ENCODE data around the gene SLC39A2.
"Not testable (repeated sequence)": the region's sequence is repeated elsewhere in the genome, so short reads cannot be mapped to it uniquely, and the experiment has no call there.

SLC39A2 gene, protein sequence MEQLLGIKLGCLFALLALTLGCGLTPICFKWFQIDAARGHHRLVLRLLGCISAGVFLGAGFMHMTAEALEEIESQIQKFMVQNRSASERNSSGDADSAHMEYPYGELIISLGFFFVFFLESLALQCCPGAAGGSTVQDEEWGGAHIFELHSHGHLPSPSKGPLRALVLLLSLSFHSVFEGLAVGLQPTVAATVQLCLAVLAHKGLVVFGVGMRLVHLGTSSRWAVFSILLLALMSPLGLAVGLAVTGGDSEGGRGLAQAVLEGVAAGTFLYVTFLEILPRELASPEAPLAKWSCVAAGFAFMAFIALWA

DNA sequence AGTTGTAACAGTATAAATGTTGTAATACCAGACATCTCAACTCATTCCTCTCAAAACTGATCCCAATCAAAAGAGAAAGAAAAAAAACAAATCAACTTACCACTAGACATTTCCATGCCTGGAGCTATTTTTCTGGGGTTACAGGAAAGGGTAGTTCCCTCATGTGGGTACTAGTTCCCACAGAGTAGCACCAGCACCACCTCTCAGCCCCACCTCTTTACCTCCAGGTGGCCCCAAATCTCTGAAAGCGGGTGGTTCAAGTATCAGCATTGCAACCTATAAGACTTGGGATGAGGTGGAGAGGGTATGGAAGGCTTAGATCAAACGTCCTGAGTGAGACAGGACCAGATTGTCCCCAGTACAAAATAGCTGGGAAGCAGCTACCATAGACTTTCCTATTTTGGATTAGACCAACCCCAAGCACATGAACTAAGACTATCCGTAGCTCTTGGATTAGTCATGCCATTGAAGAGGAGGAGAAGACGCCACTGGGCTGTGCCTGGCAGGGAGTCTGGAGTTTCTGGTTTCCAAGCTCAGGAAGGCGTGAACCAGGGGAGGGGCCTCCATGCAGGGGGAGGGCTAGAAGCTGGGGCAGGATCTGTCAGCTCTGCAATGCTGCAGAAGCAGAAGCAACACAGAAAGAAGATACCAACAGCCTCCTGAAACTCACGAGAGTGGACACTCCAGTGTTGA lies at the start of gene SLC39A2:
Gene SLC39A2, plus strand, starts transcription at position 620 of the 693 bp plus-strand sequence. CDS start 154 bp downstream, outside the sequence.
- DNase-seq, result no peak

DNA sequence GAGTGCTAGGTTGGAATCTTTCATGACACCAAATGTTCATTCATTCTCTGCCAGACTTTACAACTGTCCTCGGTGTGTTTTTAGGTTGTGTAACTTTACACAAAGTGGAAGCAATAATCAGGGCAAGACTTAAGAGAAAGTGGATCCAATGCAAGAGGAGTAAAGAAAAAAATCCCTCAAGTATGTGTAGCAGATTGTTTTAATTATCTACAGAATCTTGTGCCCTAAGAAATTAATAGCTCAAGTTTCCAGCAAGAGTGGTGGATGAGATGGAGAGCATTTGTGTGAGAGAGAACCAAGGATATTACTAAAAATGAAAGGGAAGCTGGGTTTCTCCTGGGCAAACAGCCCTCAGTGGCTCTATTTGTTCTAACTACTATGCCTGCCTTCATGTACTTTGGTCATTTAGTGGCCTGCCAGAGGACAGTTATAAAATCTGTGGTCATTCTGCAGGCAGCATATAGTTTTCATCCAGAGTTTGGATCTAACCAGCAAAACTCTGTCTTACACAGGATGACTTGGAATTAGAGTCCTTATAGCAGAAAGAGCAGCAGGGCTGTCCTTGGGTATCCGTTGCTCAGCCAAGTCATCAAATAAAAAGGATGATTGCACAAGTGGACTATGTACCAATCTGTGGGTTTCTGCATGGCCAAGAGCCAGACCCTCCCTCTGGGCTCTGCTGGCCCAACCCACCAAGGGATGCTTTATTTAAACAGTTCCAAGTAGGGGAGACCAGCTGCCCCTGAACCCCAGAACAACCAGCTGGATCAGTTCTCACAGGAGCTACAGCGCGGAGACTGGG lies 44.2 kb upstream of the SLC39A2 start, which contains the start of gene RNASE2:
Gene RNASE2, plus strand, starts transcription at position 752 of the 802 bp plus-strand sequence. CDS start 285 bp downstream, outside the sequence.
- not testable (repeated sequence) for DNase-seq

DNA sequence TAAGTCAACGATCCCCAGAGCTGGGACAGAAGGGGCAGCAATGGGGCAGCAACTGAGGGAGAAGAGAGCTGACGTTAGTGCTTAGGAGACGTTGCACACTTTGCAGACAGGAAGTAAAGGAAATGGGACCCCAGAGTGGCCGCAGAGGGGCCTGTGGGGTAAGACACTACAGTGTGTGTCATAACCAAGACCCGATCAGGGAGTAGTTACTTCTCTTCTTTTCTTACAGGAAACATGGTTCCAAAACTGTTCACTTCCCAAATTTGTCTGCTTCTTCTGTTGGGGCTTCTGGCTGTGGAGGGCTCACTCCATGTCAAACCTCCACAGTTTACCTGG lies 43.6 kb upstream of the SLC39A2 start:
- not testable (repeated sequence) for DNase-seq

DNA sequence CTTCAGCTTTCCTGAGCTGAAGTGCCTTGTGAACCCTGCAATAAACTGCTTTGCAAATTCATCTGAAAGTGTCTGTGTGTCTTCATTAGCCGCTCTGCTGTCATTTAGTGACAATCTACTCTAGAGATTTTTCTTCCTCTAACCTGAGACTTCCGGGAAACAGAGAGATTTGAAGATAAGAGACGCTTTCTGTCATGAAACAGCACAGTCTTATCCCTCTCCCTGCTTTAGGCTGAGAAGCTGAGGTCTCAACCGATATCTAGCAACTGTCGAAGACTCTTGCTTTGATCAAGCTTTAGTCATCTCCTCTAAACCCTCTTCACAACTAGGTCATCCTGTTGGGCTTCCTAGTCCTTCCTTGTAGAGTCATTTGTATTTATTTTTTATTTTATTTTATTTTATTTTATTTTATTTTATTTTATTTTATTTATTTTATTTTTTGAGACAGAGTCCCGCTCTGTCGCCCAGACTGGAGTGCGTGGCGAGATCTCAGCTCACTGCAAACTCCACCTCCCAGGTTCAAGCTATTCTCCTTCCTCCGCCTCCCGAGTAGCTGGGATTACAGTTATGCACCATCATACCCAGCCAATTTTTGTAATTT lies 42.6 kb upstream of the SLC39A2 start:
- no peak for DNase-seq

DNA sequence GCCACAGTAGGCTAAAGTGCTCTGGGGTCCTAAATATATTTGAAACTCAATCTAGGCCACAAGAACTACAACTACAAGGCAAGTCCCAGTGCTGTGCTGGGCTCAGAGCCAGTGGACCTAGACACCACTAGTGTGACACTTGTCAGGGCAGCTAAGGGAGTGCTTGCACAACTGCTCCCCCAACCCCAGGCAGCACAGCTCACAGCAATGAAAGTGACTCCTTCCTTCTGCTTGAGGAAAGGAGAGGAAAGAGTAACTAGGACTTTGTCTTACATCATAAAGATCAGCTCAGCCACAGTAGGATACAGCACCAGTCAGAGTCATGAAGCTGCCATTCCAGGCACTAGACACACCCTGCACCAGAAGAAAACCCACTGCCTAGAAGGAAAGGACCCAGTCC lies 40.1 kb upstream of the SLC39A2 start:
- not testable (repeated sequence) for DNase-seq

DNA sequence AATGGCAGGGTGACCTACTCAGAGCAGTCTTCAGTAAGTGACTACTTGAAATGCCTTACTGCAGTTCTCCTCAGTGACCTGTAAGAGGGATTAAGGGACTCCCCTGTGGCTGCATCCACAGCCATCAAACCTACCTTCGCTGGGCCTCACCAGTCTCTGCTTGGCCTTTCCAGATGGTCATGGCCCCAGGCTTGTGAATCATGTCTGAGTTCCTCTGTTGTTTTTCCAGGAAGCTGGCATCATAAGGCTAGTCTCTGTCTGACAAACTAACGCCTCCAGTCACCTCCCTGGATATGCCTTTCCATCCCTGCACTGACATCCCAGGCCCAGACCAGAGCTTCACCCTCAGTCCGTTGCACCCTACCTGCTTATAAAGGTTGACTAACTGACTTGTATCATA lies 29.8 kb upstream of the SLC39A2 start:
- no peak for DNase-seq

DNA sequence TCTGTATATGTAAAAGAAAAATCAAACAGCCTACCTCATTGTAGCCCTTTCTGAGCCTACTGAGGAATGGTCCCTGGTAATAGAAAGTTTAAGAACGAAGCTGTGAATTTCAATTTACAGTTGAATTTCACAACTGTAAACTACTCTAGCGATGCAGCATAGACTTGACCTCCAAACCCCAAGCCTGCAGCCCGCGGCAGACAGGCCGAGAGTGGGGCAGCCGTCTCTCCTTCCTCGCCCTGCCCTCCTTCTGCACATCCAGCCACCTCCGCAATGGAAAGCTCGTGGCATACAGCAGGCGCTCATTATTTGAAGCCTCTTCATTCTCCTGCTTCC lies 28.5 kb upstream of the SLC39A2 start:
- no peak for DNase-seq

DNA sequence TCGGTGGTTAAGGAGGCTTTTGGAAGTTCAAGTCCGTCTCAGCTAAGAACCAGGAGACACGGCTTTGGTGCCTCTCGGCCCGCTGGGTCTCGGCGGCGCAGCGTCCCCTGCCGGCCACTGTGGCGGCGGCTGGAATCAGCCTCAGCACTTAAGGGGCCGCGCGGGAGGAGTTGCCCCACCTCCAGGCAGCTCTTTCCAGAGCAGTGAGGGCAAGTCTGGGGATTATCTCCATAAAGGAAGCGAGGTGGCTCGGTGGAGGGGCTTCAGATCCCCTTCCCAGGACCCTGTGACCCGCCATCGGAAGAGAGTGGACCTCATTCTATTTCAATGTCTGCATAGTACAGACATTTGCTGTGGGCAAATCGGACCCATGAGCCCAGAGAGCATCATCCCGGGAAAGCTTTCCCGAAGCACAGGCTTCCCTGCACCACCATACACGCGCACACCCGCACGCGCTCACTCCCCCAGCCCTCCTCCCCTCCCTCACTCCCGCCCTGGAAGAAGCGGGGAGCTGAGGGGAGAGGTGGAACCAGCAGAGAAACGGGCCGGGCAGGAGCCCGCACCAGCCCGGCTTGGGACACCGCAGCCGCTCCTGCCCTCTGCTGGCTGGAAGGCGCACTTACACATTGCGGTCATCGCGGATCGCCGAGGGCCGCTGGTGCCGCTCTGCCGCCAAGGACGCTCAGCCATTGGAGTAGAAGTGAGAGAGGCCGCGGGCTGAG lies 27.9 kb upstream of the SLC39A2 start:
- peak; percentile 91 for DNase-seq

DNA sequence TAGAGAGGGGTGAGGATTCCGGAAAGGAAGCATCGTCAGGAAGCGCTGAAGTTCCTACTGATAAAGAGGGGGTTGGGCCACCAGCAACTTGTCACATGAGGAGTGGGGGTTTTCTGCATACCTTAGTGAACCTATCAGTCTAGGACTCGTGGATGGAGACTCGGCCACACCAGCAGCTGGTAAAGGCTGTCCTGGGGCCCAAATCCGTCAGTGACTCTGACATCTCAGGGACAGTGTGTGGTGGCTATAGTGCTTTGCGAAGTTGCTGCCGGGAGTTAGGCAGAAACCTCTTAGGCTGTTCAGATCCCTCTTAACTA lies 27.4 kb upstream of the SLC39A2 start:
- DNase-seq, result no peak

DNA sequence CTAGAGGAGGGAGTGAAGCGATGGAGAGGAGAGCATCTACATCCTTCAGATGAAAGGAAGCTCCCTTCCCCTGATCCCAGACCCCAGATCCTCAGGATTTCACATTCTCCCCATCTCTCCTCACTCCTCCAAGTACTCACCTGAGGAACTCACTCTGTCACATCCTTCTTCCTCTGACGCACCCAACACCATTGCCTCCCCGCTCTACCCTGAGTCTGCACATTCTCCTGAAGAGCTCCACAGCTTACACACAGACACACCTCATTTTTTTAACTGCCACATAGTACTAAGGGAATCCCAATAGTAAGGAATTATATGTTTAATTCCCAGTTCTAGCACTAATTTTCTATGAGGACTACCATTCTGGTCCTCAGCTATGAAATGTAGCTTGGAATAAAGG lies 25.6 kb upstream of the SLC39A2 start:
- no peak for DNase-seq

DNA sequence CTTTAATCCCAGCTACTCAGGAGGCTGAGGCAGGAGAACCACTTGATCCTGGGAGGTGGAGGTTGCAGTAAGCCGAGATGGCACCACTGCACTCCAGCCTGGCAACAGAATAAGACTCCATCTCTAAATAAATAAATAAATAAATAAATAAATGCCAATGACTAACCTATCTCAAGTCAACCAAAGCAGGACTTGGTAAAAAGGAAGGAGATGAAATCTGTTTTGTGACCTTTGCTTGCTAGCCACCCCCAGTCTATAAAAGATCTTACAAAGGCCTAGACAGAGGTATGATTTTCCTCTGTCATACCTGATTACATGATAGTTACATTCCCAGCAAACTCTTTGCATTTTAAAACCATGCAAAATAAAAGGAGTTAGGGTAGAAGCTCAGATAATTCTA lies 22.8 kb upstream of the SLC39A2 start:
- no peak for DNase-seq

DNA sequence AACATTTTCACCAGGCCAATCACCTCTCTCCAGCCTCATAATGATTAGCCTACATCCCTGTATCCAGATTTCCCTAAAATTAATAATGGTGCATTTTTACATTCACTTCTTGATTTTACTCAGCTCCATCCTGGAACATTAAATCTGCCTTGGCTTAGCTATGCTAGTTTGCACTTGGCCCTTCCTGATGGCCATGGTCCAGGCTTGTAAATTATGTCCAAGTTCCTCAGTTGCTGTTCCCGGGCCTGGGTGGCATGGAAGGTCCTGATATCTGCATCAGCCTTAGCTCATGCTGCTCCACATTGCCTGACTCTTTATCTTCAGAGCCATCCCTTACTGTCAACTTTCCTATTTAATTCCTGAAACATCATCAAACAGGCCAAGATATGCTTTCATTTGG lies 20.4 kb upstream of the SLC39A2 start:
- no peak for DNase-seq

DNA sequence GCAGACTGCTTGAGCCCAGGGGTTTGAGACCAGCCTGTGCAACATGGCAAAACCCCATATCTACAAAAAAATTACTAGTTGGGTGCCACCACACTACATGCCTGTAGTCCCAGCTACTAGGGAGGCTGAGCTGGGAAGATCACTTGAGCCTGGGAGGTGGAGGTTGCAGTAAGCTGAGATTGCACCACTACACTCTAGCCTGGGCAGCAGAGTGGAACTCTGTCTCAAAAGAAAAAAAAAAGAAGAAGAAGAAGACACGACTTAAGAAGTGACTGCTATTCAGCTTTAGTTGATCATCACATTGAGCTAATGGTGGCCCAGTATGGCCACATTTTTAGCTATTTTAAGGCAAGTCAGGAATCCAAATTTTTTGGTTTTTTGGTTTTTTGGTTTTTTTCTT lies 18.2 kb upstream of the SLC39A2 start:
- no peak for DNase-seq

DNA sequence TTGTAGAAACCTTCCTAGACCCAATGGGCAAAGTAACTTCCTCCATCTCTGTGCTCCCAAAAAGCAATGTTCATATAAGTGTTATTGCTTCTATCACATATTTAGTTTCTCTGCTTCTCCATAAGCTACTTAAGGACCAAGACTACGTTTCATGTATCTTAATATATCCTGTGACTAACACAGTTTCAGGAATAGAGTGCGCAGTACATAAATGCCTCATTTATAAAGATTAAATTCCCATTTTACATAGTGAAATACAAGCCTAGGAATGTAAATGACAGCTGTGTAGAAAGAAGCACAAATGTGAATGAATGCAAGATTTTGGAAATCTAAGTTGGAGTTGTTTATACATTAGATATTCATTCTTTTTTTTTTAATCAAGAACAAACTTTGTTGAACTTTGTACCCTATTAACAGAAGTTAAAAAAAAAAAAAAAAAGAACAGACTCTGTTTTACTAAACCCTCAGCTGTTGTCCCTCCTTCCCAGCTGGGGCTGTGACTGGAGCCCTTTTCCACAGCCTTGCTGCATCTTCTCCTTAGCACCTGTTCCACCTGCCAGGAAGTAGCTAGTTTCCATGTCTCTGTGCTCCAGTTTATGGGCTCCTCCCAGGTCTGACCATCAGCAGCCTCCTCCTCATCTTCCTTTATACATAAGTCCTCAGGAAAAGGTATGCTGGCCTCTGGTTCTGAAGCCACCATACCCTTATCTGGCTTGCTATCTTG lies 16.3 kb upstream of the SLC39A2 start:
- DNase-seq, result no peak

DNA sequence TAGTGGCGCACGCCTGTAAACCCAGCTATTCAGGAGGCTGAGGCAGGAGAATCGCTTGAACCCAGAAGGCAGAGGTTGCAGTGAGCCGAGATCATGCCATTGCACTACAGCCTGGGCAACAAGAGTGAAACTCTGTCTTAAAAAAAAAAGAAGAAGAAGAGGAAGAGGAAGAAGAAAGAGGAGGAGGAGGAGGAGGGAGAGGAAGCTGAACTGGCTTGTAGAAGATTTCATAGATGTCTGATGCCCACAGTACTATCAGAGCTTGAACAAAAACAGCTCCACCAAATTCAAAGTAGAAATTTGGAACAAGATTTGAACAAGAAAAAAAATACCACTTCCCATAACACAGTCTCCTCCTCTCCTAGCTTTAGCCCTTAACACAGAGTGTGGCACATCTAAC lies 13.4 kb upstream of the SLC39A2 start:
- not testable (repeated sequence) for DNase-seq

DNA sequence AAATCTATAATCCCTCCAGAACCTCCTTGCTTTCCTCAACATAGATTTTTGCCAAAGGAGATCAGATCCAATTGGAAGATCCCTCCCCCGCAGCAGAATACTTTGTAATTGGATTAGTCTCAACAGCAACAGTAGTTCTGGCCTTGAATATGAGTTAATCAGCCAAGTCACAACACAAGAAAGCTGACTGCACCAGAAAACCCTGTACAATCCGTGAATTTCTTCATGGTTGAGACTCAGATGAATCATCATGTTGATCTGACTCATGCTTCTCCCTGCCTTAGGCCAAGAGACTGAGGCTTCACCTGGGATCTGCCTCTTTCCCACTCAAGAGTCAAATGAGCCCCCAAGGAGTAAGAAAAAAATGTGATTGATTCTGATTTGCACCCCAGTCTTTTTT lies 12.3 kb upstream of the SLC39A2 start:
- peak; percentile 14 for DNase-seq

DNA sequence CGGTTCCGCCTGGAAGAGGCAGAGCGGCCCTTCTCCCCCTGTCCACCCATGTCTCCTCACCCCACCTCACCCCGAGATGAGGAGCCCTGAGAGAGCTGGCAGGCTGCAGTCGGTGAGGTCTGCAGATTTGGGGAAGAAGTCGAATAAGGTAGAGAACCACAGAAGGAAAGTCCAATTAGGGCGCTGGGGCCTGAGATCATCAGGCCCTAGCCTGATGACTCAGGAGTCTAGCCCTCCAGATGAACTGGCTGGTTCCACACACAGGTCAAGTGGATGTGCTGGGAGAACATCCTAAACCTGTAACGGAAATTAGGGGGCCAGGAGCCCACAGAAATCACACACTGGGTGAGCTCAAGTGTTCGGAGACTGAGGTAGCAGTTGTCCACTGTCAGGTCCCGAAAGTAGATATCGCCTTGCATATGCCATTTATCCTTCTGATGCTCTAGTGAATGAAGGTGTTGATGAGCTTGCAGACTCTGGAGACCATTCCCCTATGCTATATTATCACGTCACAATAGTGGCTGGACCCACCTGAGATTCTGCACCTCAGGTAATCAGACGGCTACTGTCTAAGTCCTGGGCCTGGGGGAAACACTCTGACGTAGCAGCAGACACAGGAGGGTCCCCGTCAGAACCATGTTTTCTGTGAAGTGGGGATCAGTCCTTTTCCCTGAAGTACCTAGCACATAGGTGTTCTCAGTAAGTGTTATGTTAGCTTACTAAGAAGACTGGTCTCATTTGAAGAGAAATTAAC lies 10.2 kb upstream of the SLC39A2 start:
- no peak for DNase-seq

DNA sequence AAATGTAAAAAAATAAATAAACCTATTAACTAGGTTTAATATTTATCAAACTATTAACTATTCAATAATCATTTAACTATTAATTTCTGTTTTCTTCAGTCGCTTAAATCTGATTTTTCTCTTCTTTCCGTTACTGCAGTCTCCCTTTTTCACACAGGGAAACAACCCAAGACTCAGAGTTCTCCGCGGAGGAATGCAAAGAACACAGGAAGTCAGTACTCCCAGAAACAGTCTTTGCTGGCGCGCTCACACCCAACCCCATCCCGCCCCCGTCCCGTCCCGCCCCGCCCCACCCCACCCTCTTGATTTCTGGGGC lies 9.7 kb upstream of the SLC39A2 start:
- DNase-seq, result no peak

DNA sequence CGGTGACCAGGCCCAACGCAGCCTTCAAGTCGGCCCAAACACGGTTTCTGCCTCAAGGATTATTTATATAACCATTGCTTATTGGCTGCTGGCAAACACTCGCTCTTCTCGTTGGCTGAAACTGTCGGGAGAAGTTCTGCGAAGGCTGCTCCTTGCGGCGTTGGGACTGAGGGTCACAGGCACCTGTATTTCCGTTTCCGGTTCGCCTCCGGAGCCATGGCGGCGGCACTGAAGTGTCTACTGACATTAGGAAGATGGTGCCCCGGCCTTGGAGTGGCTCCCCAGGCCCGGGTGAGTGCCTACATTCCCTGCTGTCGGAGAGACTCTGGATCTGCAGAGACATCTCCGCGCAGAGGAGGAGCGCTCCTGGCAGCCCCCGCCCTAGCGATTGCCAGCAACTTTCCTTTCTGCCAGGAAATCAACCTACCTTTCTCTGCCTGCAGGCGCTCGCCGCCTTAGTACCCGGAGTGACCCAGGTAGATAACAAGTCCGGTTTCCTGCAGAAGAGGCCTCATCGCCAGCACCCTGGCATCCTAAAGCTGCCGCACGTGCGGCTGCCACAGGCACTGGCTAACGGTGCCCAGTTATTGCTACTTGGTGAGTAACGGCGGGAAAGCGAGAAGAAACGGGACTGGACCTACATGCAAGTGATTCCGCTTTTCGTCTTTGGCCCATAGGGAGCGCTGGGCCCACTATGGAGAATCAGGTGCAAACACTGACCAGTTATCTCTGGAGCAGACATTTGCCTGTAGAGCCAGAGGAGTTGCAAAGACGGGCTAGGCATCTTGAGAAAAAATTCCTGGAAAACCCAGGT lies 9.1 kb upstream of the SLC39A2 start, which contains the start of gene METTL17:
Gene METTL17, plus strand, starts transcription at position 194 of the 814 bp plus-strand sequence. Its CDS starts 23 bp downstream, at position 217.
- DNase-seq, result peak; percentile 97

DNA sequence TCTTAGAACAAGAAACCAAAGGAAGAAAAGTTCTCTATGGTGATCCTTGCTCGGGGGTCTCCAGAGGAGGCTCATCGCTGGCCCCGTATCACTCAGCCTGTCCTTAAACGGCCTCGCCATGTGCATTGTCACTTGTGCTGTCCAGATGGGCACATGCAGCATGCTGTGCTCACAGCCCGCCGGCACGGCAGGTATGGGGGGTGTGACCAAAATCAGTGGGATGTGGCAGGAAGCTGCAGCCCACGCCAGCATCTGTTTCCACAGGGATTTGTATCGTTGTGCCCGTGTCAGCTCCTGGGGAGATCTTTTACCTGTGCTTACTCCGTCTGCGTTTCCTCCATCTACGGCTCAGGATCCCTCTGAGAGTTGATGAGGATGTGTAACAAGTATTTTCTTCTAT lies 2.6 kb upstream of the SLC39A2 start:
- DNase-seq, result no peak

DNA sequence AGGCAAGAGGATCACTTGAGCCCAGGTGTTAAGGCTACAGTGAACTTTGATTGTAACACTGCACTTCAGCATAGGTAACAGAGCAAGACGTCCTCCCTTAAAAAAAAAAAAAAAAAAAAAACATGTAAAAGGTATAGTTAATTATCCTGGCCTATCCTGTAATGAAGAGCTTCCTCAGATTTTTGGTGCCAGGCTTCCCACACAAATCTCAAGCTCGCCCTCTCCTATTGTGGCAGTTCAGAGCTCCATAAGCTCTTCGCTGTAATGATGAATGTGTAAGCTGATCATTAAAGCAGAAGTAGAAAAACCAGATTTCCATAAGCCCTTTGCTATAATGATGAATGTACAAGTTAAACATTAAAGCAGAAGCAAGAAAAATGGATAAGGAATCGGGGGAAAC lies 2.0 kb upstream of the SLC39A2 start:
- DNase-seq, result no peak
